Measurements from ENCODE around the gene TEX13B.

TEX13B gene

DNA sequence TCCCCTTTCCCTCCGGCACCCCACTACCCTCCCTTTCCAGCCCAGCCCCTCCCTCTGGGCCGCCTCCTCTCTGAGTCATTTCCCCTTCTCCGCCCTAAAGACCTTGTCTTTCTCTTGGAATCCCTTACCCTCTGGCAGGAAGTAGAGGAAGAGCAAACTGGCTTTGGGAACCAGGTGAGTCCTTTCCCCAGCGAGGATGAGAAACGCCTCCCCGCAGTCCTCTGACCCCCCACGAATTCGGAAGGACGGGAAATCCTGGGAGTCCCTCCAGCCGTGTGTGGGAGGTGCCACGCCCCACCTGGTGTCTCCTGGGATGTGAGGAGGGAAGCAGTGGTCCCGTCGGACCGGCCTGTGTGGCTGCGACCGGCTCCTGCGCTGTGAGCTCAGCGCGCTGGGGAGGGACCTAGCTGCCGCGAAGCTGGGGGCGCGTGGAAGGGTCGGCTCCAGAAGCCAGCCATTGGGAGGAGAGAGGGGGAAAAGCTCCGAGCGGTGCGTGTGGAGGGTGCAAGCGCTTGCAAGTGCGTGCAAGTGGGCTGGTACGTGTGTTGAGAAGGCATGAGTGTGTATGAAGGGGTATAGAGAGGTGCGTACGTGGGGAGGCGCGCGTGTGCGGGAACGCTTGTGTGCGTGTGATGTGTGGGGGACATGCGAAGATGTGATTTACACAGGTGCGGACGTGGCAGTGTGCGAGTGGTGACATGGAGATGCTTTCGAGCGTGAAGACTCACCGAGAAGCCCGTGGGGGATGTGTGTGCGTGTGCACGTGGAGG, 46.3 kb downstream of the TEX13B start:
- DNase-seq = no peak

- DNase-seq = no peak
Measured at GRCh38 chrX:107935200-107935599, 47.0 kb downstream of the TEX13B start.

DNA sequence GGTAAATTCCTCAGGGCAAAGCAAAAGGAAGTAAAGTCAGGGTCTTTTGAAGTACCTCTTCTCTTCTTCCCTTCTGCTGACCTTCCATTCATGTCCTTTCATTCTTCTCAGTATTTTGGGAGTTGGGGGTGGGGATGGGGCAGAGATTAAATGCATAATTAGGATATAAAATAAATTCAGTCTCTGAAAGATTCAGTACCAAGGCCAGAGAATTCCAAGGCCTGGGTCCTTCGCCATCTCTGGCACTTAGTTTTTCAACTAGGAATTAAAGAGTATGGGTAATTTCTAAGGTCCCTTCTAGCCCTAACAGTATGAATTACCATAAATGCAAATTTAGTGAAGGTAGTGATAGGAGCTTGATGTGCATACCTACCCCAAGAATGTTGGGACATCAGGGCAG, 47.9 kb downstream of the TEX13B start:
- no peak for DNase-seq
